Gastrocnemius medialis (tissue), 4 donors: Measurements from ENCODE around the gene ARHGAP25.

Experiments
- POLR2A ChIP-seq, 2 donors: fragments of 450-650 bp; IDR thresholded peaks; one replicate each; pipeline ENCODE4 v1.6.1; 2017; ENCODE audit warnings: antibody characterized with exemption in 2 of 2, mild to moderate bottlenecking in 2 of 2, moderate library complexity in 2 of 2
- TF ChIP-seq, protein P1 (sequence below), 5 experiments: fragments of 450-650 bp in 3 of 5; fragments of 200-600 bp in 2 of 5; sonication (generic) in 2 of 5; IDR thresholded peaks in 4 of 5; conservative IDR thresholded peaks in 1 of 5; 1 replicate in 4 of 5; 2 replicates in 1 of 5; pipeline ENCODE4 v1.5.1; 2016 to 2019; ENCODE audit warnings: antibody characterized with exemption in 5 of 5, mild to moderate bottlenecking in 3 of 5, moderate library complexity in 3 of 5

DNA sequence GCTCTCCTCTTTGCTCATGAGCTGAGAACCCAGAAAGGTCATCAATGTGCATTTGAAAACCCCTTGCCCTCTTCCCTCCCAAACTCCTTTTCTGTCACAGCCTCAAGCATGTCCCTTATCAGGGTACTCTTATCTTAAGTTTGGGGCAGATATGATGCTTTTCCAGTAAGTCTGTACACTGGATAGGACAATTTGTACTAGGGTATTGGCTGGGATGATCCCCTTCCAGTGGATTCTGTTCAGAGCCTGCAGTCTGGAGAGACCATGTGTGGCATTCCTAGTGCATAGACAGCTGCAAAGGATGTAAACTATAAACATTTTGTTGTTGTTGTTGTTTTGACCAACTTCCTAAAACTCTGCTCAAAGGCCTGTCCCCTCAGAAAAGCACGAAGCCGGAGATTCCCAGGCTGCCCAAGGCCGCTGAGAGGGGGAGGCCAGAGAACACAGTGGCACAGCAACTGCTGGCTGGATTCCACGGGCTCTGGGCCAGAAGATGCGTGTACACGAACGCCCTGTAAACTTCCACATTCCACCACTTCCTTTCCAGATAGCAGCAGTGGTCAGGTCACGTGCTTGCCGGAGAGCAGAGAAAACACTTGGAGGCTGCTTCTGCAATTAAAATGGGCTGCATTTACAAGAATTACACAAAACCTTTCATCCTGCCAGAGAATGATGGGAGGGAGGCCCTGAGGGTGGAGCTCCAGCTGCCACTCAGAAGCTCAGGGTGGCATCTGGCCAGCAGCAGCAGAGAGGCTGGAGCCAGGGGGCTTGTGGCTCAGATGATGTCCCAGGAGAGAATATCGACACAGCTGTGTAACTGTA, 94.5 kb downstream of the ARHGAP25 start:
- TF ChIP-seq, protein P1, sequence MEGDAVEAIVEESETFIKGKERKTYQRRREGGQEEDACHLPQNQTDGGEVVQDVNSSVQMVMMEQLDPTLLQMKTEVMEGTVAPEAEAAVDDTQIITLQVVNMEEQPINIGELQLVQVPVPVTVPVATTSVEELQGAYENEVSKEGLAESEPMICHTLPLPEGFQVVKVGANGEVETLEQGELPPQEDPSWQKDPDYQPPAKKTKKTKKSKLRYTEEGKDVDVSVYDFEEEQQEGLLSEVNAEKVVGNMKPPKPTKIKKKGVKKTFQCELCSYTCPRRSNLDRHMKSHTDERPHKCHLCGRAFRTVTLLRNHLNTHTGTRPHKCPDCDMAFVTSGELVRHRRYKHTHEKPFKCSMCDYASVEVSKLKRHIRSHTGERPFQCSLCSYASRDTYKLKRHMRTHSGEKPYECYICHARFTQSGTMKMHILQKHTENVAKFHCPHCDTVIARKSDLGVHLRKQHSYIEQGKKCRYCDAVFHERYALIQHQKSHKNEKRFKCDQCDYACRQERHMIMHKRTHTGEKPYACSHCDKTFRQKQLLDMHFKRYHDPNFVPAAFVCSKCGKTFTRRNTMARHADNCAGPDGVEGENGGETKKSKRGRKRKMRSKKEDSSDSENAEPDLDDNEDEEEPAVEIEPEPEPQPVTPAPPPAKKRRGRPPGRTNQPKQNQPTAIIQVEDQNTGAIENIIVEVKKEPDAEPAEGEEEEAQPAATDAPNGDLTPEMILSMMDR (IDR thresholded peaks at IDR 0.05 in 4 of 5, conservative IDR thresholded peaks at IDR 0.05 in 1 of 5): peak in 1 of 5 experiments; percentile 16
- no peak for TF ChIP-seq POLR2A (IDR thresholded peaks at IDR 0.05)
